OCI-LY1 (cell line): ENCODE measurements around the gene CHM.

Experiments used
- EZH2 ChIP-seq: fragments of 200-600 bp; sonication (generic), shearing (Covaris generic); IDR thresholded peaks from 2 replicates; pipeline ENCODE4 v1.8.0; 2017; ENCODE audit warnings: borderline replicate concordance, mixed run types, mild to moderate bottlenecking, antibody characterized with exemption, low read length, moderate library complexity, mixed read lengths
- TF ChIP-seq, protein P1 (sequence below): fragments of 200-600 bp; sonication (generic), shearing (Covaris generic); IDR thresholded peaks from 2 replicates; pipeline ENCODE4 v1.5.1; 2017; ENCODE audit warnings: mild to moderate bottlenecking, antibody characterized with exemption, low read length, moderate library complexity, mixed read lengths

DNA sequence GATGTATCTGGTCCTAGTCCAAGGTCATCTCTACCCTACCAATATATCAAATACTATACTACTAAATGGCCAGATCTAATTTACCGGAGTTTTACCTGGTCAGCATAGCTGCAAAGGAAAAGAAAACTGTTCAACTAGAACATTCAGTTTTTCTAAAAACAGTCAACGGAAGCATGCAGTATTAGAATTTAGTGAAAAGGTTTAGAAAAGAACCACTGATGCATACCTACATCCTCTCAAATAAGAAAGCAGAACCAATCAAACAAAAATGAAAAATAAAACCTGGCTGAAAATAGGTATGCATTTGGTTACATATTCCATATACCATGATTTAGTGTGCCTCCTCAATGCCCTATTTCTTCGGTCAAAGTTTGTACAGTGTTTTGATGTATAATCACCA is 140.0 kb downstream of the CHM start:
- TF ChIP-seq, protein P1, sequence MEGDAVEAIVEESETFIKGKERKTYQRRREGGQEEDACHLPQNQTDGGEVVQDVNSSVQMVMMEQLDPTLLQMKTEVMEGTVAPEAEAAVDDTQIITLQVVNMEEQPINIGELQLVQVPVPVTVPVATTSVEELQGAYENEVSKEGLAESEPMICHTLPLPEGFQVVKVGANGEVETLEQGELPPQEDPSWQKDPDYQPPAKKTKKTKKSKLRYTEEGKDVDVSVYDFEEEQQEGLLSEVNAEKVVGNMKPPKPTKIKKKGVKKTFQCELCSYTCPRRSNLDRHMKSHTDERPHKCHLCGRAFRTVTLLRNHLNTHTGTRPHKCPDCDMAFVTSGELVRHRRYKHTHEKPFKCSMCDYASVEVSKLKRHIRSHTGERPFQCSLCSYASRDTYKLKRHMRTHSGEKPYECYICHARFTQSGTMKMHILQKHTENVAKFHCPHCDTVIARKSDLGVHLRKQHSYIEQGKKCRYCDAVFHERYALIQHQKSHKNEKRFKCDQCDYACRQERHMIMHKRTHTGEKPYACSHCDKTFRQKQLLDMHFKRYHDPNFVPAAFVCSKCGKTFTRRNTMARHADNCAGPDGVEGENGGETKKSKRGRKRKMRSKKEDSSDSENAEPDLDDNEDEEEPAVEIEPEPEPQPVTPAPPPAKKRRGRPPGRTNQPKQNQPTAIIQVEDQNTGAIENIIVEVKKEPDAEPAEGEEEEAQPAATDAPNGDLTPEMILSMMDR: no peak
- TF ChIP-seq EZH2: no peak
